Activated naive CD4-positive, alpha-beta T cell treated with anti-CD3 and anti-CD28 coated beads, Interleukin-2, amount 50 U/mL, for 72 hours (primary cell): ENCODE measurements around the gene SCLT1. TPM values are rescaled to one million over a fixed set of nuclear protein-coding genes. Genes with fewer than 3 reads are reported as not detected.
"Not testable (repeated sequence)": the region's sequence is repeated elsewhere in the genome, so short reads cannot be mapped to it uniquely, and the experiment has no call there.

Source experiments
- ATAC-seq, 2 donors: fragments of 150-1000 bp; cut with Tn5 transposase; 2 replicates each; pipeline ENCODE4 v1.10.0; 2021; ENCODE audit warnings: mild to moderate bottlenecking in 2 of 2, moderate library complexity in 2 of 2
- DNase-seq, 2 donors: peaks; one replicate each; pipeline ENCODE4 v3.0.0; 2021 to 2022; ENCODE audit warnings: low spot score in 2 of 2
- H3K27ac Mint-ChIP-seq, 2 donors: one replicate each; pipeline ENCODE4 v1.8.0; 2022; ENCODE audit warnings: mild to moderate bottlenecking in 2 of 2, mixed read lengths in 2 of 2
- H3K36me3 Mint-ChIP-seq, 2 donors: one replicate each; pipeline ENCODE4 v1.8.0; 2022; ENCODE audit warnings: mixed read lengths in 2 of 2
- H3K9me3 Mint-ChIP-seq, 2 donors: one replicate each; pipeline ENCODE4 v1.8.0; 2022; ENCODE audit warnings: mixed read lengths in 2 of 2
- total RNA-seq, 2 donors: library from RNA; stranded (reverse); gene quantifications; one replicate each; pipeline ENCODE4 v1.2.3, GENCODE V29; 2022

Gene SCLT1
- total RNA-seq, result 10 to 100 TPM; 19.8 to 27.1 TPM

DNA sequence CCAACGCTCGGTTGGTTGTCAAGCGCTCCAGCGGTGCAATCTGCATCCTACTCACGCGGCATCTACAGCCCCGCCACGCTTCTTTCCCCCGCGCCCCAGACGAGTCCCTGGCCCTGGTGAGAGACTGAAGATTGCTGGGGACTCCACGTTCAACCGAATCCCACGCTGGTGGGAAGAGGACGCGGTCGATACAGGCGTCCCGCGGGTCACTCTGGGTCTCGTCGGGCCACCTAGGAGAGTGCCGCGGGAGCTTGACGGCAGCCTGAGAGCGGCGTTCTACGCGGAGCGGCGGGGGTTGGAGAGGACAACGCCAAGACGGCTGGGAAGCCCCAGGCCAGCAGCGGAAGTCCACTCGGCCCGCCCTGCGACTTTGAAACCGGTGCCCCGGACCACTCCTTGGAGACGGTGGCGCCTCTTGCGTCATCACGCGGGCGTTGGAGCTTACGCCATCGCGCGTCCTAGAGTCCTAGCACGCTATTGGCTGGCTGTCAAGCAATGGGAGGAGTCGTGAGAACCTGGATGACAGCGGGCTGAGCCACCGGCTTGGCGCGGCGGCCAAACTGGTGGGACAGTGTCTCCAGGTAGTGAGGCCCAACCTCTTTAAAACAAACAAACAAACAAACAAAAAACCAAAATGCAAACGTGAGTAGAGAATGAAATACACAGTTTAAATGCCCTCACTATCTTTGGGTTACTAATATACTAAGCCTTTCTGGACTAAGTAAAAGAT lies at the start of gene SCLT1:
Gene SCLT1, minus strand, starts transcription at position 349 of the 730 bp plus-strand sequence. CDS start 436 bp downstream, outside the sequence.
- peak; percentile 95 to 96 for ATAC-seq
- H3K27ac Mint-ChIP-seq, result no peak within 1 kb of the TSS
- no peaks in the 10 kb centered on the region for H3K9me3 Mint-ChIP-seq
- peak; percentile 93 to 96 for DNase-seq
- no peaks in the 10 kb centered on the region for H3K36me3 Mint-ChIP-seq

DNA sequence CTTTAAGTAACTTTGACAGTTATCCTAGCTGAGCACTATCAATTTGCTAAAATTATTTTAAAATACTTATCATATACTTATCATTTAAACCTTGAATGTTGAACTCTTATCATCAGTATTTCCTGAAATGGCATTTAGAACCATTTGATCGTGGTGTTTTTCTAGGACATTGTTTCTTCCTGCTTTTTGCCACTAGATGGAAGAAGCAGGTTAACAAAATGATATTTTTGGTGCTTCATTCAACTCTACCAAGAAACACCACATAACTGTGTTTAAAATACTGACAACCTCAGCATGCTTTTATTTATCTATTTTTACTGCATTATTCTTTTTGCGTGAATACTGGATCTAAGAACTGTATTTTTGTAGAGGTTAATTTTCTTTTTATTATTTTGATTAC lies 47.2 kb upstream of the SCLT1 start:
- Mint-ChIP-seq H3K36me3 (no peaks in the 10 kb centered on the region), H3K27ac (no peak overlapping the region), H3K9me3 (no peaks in the 10 kb centered on the region)
- DNase-seq (no peak), ATAC-seq (no peak)

DNA sequence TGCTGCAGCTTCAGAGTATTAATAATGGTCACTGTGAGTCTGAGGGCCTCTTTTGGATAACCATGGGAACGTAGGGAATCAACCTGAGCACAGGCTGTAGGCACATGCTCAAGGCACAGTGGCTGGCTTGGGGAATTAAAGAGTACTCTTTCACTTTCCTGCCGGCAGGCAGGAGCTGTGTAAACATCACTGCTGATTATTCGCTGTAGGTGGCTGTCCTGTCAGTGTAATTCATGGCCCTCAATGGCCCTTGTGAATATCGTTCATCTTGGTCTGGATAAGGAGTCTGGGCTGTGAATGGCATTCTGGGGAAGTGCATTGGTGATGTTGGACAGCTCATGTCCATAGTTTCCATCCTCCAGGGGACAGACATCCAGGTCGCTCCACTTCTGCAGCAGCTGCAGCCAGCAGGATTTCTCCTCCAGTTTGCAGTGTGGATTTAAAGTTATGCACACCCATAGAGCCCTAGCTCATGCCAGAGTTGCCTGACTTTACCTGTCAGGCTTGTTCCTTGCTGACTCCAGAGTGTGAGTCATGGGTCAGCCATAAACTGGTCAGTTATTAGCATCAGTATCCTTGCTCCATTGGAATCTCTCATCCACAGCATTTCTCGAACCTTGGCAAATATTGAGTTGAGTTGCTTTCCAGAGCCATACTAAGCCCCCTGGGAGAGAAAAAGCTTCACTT lies 45.6 kb upstream of the SCLT1 start:
- DNase-seq (no peak), ATAC-seq (no peak)
- Mint-ChIP-seq H3K27ac (no peak overlapping the region), H3K36me3 (no peaks in the 10 kb centered on the region), H3K9me3 (no peaks in the 10 kb centered on the region)

DNA sequence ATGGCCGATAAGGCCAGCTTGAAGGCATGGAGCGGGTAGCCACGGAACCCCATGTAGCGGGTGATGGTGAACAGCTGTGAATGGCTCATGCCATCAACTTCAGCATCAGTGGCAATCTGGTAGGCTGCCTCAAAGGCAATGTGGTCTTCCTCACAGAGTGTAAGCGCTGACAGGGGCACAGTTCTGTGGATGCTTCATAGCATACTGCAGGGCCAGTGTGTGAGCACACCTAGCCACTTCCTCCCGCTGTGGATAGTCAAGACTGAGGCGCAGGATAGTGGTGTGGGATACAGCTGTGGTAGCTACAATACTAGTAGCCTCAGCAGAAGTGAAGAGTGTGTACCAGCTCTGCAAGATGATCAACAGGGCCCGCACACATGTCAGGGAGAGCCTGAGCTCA lies 43.1 kb upstream of the SCLT1 start:
- H3K9me3 Mint-ChIP-seq, result peaks cover 0 to 4% of the 10 kb centered on the region in 2 donors
- H3K36me3 Mint-ChIP-seq, result peaks cover 0 to 5% of the 10 kb centered on the region in 2 donors
- ATAC-seq, result peak in 1 of 2 donors; percentile 18
- H3K27ac Mint-ChIP-seq, result no peak overlapping the region
- no peak for DNase-seq

- ATAC-seq (no peak), DNase-seq (no peak)
- Mint-ChIP-seq H3K36me3 (peaks cover 0 to 9% of the 10 kb centered on the region in 2 donors), H3K27ac (no peak overlapping the region), H3K9me3 (peaks cover 0 to 4% of the 10 kb centered on the region in 2 donors)
These were observed 38.0 kb upstream of the SCLT1 start for GRCh38 chr4:129131343-129131742.

GRCh38 chr4:129129143-129129542 lies 35.8 kb upstream of the SCLT1 start:
- no peak for ATAC-seq
- DNase-seq, result no peak
- no peak overlapping the region for H3K27ac Mint-ChIP-seq
- H3K9me3 Mint-ChIP-seq, result peaks cover 4 to 7% of the 10 kb centered on the region in 2 donors
- H3K36me3 Mint-ChIP-seq, result peaks cover 0 to 25% of the 10 kb centered on the region in 2 donors

GRCh38 chr4:129126614-129127013 lies 33.3 kb upstream of the SCLT1 start:
- H3K9me3 Mint-ChIP-seq, result peaks cover 1 to 16% of the 10 kb centered on the region in 2 donors
- not testable (repeated sequence) for DNase-seq, H3K27ac Mint-ChIP-seq, ATAC-seq
- peaks cover 0 to 33% of the 10 kb centered on the region in 2 donors for H3K36me3 Mint-ChIP-seq

DNA sequence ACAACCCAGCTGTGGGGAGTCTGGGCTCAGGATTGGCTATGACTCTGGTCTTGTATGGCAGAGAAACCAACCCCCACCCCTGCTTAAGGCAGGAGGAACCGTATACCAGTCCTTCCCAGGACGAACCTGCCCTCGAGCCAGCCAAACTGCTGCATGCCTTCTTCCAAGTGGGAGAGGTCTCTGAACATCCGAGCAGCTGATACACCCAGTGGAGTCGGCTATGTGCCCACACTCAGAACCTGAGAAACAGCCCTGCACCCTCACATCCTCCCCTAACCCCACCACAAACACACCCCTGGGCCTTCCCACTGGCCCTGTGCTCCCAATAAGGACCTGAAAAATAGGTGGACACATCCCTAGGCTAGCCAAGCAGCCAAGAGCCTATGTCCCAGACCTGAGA lies 24.4 kb upstream of the SCLT1 start:
- Mint-ChIP-seq H3K27ac (no peak overlapping the region), H3K9me3 (no peaks in the 10 kb centered on the region), H3K36me3 (no peaks in the 10 kb centered on the region)
- no peak for ATAC-seq
- no peak for DNase-seq

GRCh38 chr4:129113919-129114318 lies 20.6 kb upstream of the SCLT1 start:
- ATAC-seq (no peak), DNase-seq (no peak)
- H3K9me3 Mint-ChIP-seq, result no peaks in the 10 kb centered on the region
- H3K27ac Mint-ChIP-seq, result no peak overlapping the region
- H3K36me3 Mint-ChIP-seq, result no peaks in the 10 kb centered on the region

DNA sequence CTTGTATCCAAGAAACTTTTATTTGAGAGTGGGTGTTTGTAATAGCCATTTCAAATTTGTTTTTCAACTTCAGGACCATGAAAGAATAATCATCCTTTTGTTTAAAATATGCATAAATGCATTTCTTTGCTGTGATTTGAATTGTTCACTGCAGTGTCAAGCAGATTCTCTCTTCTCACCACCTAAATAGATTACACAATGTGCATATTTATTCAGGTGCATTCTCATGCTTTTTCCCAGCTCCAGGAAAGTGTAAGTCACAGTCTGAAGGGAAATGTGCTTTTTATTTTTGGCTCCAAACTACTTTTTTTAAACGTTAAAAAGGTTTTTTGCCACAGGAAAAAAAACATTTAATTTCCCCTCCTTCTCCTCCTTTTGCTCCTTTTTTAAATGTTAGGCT lies 20.1 kb upstream of the SCLT1 start:
- H3K36me3 Mint-ChIP-seq, result no peaks in the 10 kb centered on the region
- no peaks in the 10 kb centered on the region for H3K9me3 Mint-ChIP-seq
- ATAC-seq (no peak), DNase-seq (no peak)
- no peak overlapping the region for H3K27ac Mint-ChIP-seq

DNA sequence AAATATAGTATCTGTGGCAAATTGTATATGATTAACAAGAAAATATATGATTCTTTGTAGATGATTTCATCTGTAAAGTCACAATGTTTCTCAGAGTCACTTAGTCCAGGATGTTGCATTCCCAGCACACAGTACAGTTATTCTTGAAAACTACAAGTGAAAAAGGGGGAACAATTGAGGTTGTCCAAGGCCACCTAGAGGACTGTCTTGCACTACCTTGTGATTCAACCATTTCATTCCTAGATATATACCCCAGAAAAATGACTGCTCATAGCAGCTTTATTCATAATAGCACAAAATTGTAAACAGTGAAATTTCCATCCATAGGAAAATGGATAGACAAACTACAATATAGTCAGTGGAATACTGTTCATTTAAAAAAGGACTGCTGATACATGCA lies 18.6 kb upstream of the SCLT1 start:
- no peak for ATAC-seq
- H3K36me3 Mint-ChIP-seq, result no peaks in the 10 kb centered on the region

DNA sequence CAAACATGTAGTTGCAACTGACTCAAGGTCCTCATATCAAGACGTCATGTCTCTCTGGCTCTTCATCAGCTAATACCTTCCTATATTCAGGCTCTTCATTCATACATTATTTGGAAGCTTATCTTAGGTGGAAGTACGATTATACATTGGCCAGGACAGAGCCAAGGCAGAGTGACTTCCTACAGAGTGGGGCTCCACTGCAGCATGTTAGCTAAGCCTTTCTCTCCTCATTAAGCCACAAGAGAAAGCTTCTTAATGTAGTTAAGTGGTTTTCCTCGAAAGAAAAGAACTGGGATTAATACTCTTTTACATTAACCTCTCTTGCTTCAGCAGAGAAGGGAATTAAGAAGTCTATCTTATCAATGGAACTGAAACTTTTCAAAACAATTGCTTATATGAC lies 17.6 kb upstream of the SCLT1 start:
- no peak for DNase-seq
- no peak for ATAC-seq
- Mint-ChIP-seq H3K36me3 (no peaks in the 10 kb centered on the region), H3K27ac (no peak overlapping the region), H3K9me3 (no peaks in the 10 kb centered on the region)

More for the DNA sequence above, 18.6 kb upstream of the SCLT1 start:
- DNase-seq, result no peak
- no peak overlapping the region for H3K27ac Mint-ChIP-seq
- no peaks in the 10 kb centered on the region for H3K9me3 Mint-ChIP-seq

GRCh38 chr4:129109965-129110824 lies 16.9 kb upstream of the SCLT1 start:
- no peak for ATAC-seq
- no peaks in the 10 kb centered on the region for H3K36me3 Mint-ChIP-seq

DNA sequence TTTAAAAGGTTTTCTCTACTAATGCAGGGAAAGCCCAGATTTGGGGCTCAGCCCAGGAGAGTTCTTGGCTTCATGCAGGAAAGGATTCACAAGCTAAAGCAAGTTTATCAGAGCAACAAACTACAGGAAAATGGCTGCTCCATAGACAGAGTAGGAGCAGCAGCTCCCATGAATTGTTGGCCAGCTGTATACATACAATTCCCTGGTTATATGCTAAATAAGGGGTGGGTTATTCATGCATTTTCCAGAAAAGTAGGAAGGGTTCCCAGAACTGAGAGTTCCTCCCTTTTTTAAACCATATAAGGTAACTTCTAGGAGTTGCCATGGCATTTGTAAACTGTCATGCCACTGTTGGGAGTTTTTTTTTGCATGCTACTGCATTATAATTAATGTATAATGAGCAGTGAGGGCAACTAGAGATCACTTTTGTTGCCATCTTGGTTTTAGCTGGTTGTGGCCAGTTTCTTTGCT lies 5.2 kb upstream of the SCLT1 start:
- H3K36me3 Mint-ChIP-seq, result peaks cover 4 to 5% of the 10 kb centered on the region in 2 donors
- H3K9me3 Mint-ChIP-seq, result no peaks in the 10 kb centered on the region
- H3K27ac Mint-ChIP-seq, result no peak overlapping the region
- DNase-seq, result no peak
- no peak for ATAC-seq

More at GRCh38 chr4:129109965-129110824, 16.9 kb upstream of the SCLT1 start:
- Mint-ChIP-seq H3K9me3 (no peaks in the 10 kb centered on the region), H3K27ac (no peak overlapping the region)
- no peak for DNase-seq

- H3K36me3 Mint-ChIP-seq, result no peaks in the 10 kb centered on the region
- peak within 1 kb of the TSS; percentile 89 to 96 for H3K27ac Mint-ChIP-seq
- no peaks in the 10 kb centered on the region for H3K9me3 Mint-ChIP-seq
- DNase-seq, result peak; percentile 68 to 69
- peak; percentile 46 to 59 for ATAC-seq
These were observed 2.6 kb upstream of the SCLT1 start, which contains the start of gene C4orf33 for GRCh38 chr4:129095811-129096454. C4orf33 (plus strand) TSS chr4:129096152; CDS start chr4:129102611, 6,459 bp downstream.

DNA sequence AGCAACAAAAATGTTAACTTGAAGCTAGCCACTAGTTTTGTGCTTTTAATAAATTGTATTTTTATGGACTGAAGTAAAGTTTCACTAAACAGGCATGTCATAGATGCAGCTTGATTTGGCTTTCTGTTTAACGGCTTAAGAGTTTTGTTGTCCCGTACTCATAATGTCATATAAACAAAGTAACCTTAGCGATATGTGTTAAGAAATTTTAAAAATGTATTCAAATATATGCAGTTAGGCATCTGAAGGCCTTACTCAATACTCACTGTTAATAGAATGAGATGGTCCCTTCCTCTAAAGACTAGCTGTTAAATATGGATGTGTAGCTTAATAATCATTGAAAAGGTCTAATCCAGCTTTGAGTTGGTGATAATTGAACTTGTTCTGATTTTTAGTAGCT lies 1.0 kb upstream of the SCLT1 start:
- H3K27ac Mint-ChIP-seq, result no peak overlapping the region
- DNase-seq, result no peak
- H3K9me3 Mint-ChIP-seq, result no peaks in the 10 kb centered on the region
- no peak for ATAC-seq
- H3K36me3 Mint-ChIP-seq, result no peaks in the 10 kb centered on the region
